ENCODE measurements around the gene CDCA8. TPM values are rescaled to one million over a fixed set of nuclear protein-coding genes. Genes with fewer than 3 reads are reported as not detected.

CDCA8 gene
- total and polyA plus RNA-seq, 2 experiments from 2014 or later: 31.6 to 37.9 TPM

- Histone ChIP-seq H3K79me2 (replicated peaks; ENCODE audit: insufficient read depth) (no peaks in the 10 kb centered on the region), H3K9me2 (ENCODE audit: insufficient read depth) (no peaks in the 10 kb centered on the region), H3K4me2 (no peak overlapping the region), H3K27me3 (ENCODE audit: insufficient read depth) (no peaks in the 10 kb centered on the region), H3F3A (replicated peaks; ENCODE audit: low read depth) (no peaks in the 10 kb centered on the region), H4K20me1 (replicated peaks; ENCODE audit: insufficient read depth) (no peaks in the 10 kb centered on the region), H2AFZ (no peak overlapping the region), H3K4me1 (ENCODE audit: insufficient read depth) (no peaks in the 10 kb centered on the region), H3K36me3 (ENCODE audit: insufficient read depth) (no peaks in the 10 kb centered on the region), H3K4me3 (no peak overlapping the region), H3K27ac (ENCODE audit: low read depth) (no peak overlapping the region)
- H3K9me3 Mint-ChIP-seq: no peaks in the 10 kb centered on the region
- no peak overlapping the region for H3K27ac Mint-ChIP-seq
- no peak for ATAC-seq
- peaks cover 6% of the 10 kb centered on the region for H3K27me3 Mint-ChIP-seq (ENCODE audit: insufficient read depth, low read depth, poor library complexity)
- no peak for DNase-seq (ENCODE audit: low spot score)
- H3K4me3 Mint-ChIP-seq: no peak overlapping the region
- H3K4me1 Mint-ChIP-seq: peaks cover 2% of the 10 kb centered on the region; the same call in 1 of the 3 replicates
- no peaks in the 10 kb centered on the region for H3K36me3 Mint-ChIP-seq (ENCODE audit: low read depth)
- TF ChIP-seq JUNB (IDR thresholded peaks at IDR 0.05; ENCODE audit: unreplicated experiment) (no peak), POLR2AphosphoS5 (IDR thresholded peaks at IDR 0.05; ENCODE audit: low read depth) (no peak), STAT1 (IDR thresholded peaks at IDR 0.05; ENCODE audit: unreplicated experiment) (no peak), ZNF331 (CRISPR knock-in tag; IDR thresholded peaks at IDR 0.05; ENCODE audit: low read depth) (no peak), EZH2 (IDR thresholded peaks at IDR 0.05; ENCODE audit: low read depth, unreplicated experiment) (no peak)
- TF ChIP-seq, protein P1, sequence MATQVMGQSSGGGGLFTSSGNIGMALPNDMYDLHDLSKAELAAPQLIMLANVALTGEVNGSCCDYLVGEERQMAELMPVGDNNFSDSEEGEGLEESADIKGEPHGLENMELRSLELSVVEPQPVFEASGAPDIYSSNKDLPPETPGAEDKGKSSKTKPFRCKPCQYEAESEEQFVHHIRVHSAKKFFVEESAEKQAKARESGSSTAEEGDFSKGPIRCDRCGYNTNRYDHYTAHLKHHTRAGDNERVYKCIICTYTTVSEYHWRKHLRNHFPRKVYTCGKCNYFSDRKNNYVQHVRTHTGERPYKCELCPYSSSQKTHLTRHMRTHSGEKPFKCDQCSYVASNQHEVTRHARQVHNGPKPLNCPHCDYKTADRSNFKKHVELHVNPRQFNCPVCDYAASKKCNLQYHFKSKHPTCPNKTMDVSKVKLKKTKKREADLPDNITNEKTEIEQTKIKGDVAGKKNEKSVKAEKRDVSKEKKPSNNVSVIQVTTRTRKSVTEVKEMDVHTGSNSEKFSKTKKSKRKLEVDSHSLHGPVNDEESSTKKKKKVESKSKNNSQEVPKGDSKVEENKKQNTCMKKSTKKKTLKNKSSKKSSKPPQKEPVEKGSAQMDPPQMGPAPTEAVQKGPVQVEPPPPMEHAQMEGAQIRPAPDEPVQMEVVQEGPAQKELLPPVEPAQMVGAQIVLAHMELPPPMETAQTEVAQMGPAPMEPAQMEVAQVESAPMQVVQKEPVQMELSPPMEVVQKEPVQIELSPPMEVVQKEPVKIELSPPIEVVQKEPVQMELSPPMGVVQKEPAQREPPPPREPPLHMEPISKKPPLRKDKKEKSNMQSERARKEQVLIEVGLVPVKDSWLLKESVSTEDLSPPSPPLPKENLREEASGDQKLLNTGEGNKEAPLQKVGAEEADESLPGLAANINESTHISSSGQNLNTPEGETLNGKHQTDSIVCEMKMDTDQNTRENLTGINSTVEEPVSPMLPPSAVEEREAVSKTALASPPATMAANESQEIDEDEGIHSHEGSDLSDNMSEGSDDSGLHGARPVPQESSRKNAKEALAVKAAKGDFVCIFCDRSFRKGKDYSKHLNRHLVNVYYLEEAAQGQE (IDR thresholded peaks at IDR 0.05; ENCODE audit: unreplicated experiment): no peak
Observed at GRCh38 chr1:37671261-37671660, 21.1 kb upstream of the CDCA8 start.

- Histone ChIP-seq H3K27me3 (ENCODE audit: insufficient read depth) (no peaks in the 10 kb centered on the region), H2AFZ (no peak overlapping the region), H3K4me2 (no peak overlapping the region), H3K36me3 (ENCODE audit: insufficient read depth) (no peaks in the 10 kb centered on the region), H3K9me2 (ENCODE audit: insufficient read depth) (no peaks in the 10 kb centered on the region), H3F3A (replicated peaks; ENCODE audit: low read depth) (no peaks in the 10 kb centered on the region), H4K20me1 (replicated peaks; ENCODE audit: insufficient read depth) (no peaks in the 10 kb centered on the region), H3K4me3 (no peak overlapping the region), H3K4me1 (ENCODE audit: insufficient read depth) (no peaks in the 10 kb centered on the region), H3K27ac (ENCODE audit: low read depth) (no peak overlapping the region), H3K79me2 (replicated peaks; ENCODE audit: insufficient read depth) (no peaks in the 10 kb centered on the region)
- H3K27ac Mint-ChIP-seq: no peak overlapping the region
- no peaks in the 10 kb centered on the region for H3K9me3 Mint-ChIP-seq
- ATAC-seq: no peak
- H3K27me3 Mint-ChIP-seq (ENCODE audit: insufficient read depth, low read depth, poor library complexity): peaks cover 6% of the 10 kb centered on the region
- H3K4me1 Mint-ChIP-seq: peaks cover 6% of the 10 kb centered on the region
- H3K4me3 Mint-ChIP-seq: no peak overlapping the region
- DNase-seq (ENCODE audit: low spot score): no peak
- no peaks in the 10 kb centered on the region for H3K36me3 Mint-ChIP-seq (ENCODE audit: low read depth)
- TF ChIP-seq CREB1 (CRISPR knock-in tag; IDR thresholded peaks at IDR 0.05; ENCODE audit: low read depth) (no peak), JUNB (IDR thresholded peaks at IDR 0.05; ENCODE audit: unreplicated experiment) (no peak), POLR2AphosphoS5 (IDR thresholded peaks at IDR 0.05; ENCODE audit: low read depth) (no peak), NANOG (IDR thresholded peaks at IDR 0.05; ENCODE audit: borderline replicate concordance) (no peak), STAT1 (IDR thresholded peaks at IDR 0.05; ENCODE audit: unreplicated experiment) (no peak)
- TF ChIP-seq, protein P1 (IDR thresholded peaks at IDR 0.05; ENCODE audit: unreplicated experiment): no peak
- TF ChIP-seq, protein P2, sequence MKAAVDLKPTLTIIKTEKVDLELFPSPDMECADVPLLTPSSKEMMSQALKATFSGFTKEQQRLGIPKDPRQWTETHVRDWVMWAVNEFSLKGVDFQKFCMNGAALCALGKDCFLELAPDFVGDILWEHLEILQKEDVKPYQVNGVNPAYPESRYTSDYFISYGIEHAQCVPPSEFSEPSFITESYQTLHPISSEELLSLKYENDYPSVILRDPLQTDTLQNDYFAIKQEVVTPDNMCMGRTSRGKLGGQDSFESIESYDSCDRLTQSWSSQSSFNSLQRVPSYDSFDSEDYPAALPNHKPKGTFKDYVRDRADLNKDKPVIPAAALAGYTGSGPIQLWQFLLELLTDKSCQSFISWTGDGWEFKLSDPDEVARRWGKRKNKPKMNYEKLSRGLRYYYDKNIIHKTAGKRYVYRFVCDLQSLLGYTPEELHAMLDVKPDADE (IDR thresholded peaks at IDR 0.05): no peak
Observed at GRCh38 chr1:37672136-37672870, 20.0 kb upstream of the CDCA8 start.
